NCI-H748 (cell line): ENCODE results near the gene MUC5AC.

ENCODE experiments used
- DNase-seq: peaks from one replicate; lab custom pipeline; 2025; ENCODE audit not compliant: unreplicated experiment; lab: John Stamatoyannopoulos, UW

The MUC5AC gene

DNA sequence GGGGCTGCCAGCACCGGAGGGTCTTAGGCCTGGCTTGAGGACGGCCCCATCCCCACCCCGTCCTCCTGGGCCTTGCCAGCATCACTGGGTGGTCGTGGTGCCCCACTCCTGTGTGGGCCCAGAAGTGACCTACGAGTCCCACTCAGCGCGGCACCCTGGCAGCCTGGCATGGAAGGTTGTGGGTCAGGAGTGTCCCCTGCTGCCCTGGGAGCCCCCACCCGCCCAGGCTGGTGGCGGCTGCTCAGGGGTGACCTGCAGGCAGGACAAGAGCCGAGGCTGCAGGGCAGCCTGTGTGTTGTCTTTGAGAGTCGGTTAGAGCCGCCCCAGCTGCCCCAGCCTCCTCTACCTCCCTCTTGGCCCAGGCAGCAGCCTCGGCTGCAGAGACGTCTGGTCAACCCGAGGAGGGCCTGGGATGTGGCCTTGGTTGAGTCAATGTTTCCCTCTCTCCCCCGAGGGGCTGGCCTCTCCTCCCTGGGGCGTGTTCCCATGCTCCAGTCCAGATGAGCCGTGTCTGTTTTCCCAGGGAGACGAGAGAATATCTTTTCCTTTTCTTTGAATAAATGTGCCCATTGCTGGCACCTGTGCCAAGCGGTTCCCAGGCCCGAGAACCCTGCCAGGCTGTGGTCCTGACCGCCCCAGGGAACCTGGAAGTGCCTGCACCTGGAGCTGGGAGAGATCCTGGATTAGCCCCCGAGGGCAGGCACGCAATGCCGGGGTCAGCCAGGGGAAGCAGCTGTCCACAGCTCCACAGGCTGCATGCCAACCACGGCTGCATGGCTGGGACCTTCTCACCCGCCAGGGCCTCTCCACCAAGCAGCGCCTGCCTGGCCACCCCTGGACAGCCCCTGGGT, 35.7 kb upstream of the MUC5AC start:
- no peak for DNase-seq

- DNase-seq = no peak
These were observed 35.1 kb upstream of the MUC5AC start for GRCh38 chr11:1122664-1123002.

DNA sequence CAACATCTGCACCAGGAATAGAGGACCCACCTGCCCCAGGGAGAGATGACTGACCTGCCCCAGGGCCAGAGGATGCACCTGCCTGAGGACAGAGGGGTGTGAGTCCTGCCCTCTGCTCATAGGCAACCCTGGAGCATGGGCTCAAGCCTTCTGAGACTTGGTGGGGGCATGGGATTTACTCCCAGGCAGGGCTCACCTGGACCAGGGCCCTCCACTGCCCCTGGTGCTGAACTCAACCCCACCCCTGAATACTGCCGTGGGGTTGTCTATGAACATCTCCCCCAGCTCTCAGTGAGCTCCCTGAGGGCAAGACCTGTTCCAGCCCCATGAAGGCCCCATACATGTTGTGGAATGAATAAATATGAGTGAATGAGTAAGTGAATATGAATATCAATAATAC, 33.8 kb upstream of the MUC5AC start:
- no peak for DNase-seq

DNA sequence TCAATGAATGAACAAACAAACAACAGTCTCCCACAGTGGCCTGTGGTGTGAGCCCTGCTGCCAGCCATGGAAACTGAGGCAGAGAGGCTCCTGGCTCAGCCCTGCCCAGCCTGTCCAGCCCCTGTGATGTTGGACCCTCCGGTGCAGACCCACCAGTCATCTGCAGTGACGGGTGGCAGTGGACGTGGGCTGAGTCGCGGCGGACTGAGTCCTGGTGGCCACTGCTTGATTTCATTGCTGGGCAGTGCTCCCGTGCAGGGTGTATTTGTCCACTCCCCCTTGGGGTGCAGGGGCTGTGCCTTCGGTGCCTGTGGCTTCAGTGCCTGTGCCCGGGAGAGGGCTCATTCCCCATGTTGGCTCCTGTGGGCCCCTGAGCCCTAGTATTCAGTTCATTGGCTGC, 31.9 kb upstream of the MUC5AC start:
- DNase-seq = no peak

- DNase-seq = no peak
These were observed 31.2 kb upstream of the MUC5AC start for GRCh38 chr11:1126491-1126926.

DNA sequence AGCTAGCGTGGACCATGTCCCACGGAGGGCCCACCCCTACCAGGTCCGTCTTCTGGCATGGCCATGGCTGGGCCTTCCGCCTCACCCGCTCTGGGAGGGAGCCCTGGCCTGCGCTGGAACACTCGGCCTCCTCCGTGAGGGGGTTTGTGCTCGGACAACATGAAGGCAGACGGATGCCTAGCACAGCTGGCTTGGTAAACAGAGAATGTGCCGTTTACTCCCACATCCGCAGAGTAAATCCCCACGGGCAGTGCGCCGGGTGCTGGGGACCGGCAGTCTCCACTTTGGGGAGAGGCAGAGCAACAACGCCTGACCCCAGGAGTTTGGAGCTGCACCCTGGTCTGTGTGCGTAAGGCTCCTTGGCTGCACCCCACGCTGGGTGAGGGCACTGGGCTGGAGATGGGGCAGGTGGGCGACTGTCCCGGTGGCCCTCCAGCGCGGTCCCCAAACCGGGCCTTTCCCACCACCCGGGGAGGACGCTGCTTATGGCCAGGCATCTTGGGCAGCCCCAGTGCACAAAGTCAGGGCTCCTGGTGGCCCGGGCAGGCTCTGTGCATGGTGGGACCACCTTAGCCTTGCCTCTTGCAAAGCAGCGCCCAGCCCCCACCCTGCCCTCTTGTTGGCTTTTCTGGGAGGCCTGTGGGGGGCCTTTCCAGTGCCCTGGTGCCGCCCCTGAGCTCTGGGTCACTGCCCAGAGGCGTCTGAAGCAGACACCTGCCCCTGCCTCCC, 30.7 kb upstream of the MUC5AC start:
- DNase-seq = no peak

DNA sequence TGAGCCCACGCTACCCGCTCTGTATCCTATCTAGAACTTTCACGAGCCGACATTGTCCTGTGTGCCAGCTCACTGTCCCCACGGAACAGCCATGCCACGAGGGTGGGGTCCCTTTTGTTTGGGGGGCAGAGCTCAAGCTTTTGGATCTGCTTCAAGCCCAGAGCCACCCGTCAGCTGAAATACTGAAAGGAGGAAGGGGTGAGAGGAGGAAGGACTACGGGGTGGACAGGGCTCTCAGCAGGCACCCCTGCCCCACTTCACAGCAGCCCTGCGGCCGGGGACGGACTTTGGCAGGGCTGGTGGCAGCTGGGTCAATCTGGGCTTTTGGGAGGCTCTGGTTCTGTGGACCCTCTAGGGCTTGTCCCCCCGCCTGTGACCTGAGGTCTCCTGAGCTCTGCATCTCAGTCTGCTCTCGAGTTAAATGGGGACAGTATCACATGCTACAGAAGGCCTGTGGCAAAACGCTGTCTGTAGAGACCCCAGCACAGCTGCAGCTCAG, 30.0 kb upstream of the MUC5AC start:
- no peak for DNase-seq

- DNase-seq = no peak
These were observed 29.2 kb upstream of the MUC5AC start for GRCh38 chr11:1128311-1129142.

- no peak for DNase-seq
These were observed 28.6 kb upstream of the MUC5AC start for GRCh38 chr11:1129143-1129610.

GRCh38 chr11:1129611-1130160, 28.1 kb upstream of the MUC5AC start:
- DNase-seq = peak; percentile 22

GRCh38 chr11:1130276-1131032, 27.3 kb upstream of the MUC5AC start:
- peak; percentile 84 for DNase-seq

GRCh38 chr11:1131033-1131911, 26.5 kb upstream of the MUC5AC start:
- DNase-seq = peak; percentile 68

DNA sequence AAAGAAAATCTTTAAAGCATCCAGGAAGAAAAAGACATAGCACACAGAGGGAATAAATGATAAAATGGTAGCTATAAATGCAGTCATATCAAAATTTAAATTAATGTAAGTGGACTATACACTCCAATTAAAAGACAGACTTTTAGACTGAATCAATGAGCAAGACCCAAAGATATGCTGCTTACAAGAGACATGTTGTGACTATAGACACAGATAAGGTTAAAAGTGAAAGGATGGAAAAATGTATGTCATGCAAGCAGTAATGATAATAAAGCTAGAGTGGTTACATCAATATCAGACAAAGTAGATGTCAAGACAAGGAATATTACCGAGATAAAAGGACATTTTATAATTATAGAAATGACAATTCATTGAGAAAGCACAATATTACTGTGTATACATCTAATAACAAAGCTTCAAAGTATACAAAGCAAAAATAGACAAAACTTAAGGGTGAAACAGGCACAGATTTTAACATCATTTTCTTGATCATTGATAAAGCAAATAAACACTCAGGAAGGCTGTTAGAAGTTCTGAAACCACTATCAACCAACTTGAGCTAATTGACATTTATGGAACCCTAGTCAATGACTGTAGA, 22.8 kb upstream of the MUC5AC start:
- no peak for DNase-seq

- no peak for DNase-seq
These were observed 19.7 kb upstream of the MUC5AC start for GRCh38 chr11:1138097-1138496.

GRCh38 chr11:1139441-1140083, 18.2 kb upstream of the MUC5AC start:
- no peak for DNase-seq

DNA sequence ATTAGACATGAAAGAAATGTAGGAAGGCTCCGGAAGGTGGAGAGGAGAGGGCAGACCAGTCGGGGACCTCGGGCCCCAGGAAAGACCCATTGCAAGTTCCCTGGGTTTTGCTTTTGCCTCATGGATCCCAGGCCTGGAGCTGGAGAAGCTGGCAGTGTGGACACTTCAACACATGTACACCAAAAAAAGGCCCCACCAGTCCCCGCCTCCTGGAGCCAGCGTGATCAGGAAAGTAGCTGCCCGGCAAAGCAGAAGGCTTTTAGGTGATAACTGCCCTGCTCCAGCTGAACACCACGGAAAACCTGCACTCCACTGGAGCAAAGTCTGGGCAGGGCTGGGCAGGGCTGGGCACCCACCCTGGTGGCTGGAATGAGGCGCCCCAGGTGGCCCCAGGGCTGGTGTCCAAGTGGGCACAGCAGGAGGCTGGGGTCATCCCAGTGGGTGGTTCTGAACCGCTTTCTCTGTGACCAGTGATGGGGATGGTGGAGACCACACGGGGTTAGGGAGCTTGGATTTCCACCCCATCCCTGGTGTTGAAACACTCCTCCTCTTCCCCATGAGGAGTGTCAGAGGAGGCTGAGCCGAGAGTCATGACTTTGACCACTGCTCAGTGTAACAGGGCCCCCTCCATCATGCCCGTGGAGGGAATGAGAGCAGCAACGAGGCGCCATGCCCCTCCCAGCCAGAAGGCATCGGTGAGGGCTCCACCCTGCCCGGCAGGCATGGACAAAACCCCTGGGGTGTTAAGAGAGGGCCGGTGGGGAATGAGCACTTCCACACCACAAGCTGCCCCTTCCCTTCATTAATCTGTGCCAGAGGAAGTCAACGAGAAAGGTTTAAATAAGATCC, 16.9 kb upstream of the MUC5AC start:
- no peak for DNase-seq

DNA sequence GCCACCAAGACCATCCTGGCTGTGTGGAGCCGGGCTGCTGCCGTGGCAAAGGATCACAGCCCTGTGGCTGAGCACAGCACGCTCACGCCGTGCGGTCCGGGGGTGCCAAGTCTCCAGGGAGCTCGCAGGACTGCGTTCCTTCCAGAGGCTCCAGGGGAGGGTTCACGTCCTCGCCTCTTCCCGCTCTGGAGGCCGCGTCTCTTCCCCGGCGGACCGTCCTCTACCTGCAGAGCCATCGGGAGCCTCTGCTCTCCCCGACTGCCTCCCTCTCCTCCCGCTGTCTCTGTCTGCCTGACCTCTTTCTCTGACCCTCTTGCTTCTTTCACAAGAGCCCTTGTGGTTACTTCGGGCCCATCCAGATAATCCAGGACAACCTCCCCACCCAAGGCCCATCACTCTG, 11.4 kb upstream of the MUC5AC start:
- DNase-seq = no peak
